Spleen (tissue), 7 donors: ENCODE measurements around the gene FBXO15.

Experiments
- POLR2AphosphoS5 ChIP-seq, 3 donors: sonication (generic); formaldehyde crosslinking; IDR thresholded peaks; one replicate each; pipeline ENCODE4 v1.5.1; 2017; ENCODE audit warnings: antibody characterized with exemption in 3 of 3
- TF ChIP-seq, protein P1 (sequence below), 11 experiments: fragments of 200-600 bp in 7 of 11; fragments of 450-650 bp in 4 of 11; sonication (generic) in 4 of 11; IDR thresholded peaks in 8 of 11; conservative IDR thresholded peaks in 3 of 11; 1 replicate in 7 of 11; 2 replicates in 4 of 11; pipeline versions ENCODE4 v1.4.0 to v1.8.0; 2016 to 2021; ENCODE audit warnings: antibody characterized with exemption in 11 of 11, inconsistent platforms in 4 of 11, mild to moderate bottlenecking in 1 of 11
- donor health status: DM: no; HTN: no; CAD: no; lungs with moderate emphysema.
- donor health status: DM: no; HTN: no; CAD: no.
- donor health status: DM: no; HTN: no; CAD: no.

DNA sequence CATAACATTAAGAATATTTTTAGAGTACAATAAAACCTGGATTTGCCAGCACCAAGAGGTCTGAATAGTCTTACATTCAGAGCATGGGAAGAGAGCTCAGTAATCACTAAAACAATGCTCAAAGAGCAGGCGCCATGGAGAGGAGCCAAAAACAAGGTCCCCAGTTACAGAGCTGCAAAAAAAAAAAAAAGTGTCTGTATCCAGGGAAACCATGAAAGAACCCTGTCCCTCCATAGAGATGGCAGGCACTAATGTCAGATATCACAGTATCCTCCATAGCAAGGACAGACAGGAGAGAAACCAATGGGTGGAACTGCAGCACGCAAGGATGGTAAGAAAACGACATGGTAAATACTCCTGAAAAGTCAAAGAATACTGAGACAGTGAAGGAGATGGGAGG lies 19.5 kb downstream of the FBXO15 start:
- no peak for TF ChIP-seq POLR2AphosphoS5 (IDR thresholded peaks at IDR 0.05)
- TF ChIP-seq, protein P1, sequence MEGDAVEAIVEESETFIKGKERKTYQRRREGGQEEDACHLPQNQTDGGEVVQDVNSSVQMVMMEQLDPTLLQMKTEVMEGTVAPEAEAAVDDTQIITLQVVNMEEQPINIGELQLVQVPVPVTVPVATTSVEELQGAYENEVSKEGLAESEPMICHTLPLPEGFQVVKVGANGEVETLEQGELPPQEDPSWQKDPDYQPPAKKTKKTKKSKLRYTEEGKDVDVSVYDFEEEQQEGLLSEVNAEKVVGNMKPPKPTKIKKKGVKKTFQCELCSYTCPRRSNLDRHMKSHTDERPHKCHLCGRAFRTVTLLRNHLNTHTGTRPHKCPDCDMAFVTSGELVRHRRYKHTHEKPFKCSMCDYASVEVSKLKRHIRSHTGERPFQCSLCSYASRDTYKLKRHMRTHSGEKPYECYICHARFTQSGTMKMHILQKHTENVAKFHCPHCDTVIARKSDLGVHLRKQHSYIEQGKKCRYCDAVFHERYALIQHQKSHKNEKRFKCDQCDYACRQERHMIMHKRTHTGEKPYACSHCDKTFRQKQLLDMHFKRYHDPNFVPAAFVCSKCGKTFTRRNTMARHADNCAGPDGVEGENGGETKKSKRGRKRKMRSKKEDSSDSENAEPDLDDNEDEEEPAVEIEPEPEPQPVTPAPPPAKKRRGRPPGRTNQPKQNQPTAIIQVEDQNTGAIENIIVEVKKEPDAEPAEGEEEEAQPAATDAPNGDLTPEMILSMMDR (IDR thresholded peaks at IDR 0.05 in 8 of 11, conservative IDR thresholded peaks at IDR 0.05 in 3 of 11): no peak
